ENCODE data around the gene IL26. TPM values are rescaled to one million over a fixed set of nuclear protein-coding genes. Genes with fewer than 3 reads are reported as not detected.

Gene IL26
- total RNA-seq, 4 donors from 2014 or later: not detected

GRCh38 chr12:68268967-68269366 is 43.4 kb upstream of the IL26 start:
- no peaks in the 10 kb centered on the region for H3K36me3 ChIP-seq
- no peak overlapping the region for H3K4me3 ChIP-seq
- H3K27ac ChIP-seq: no peak overlapping the region
- no peaks in the 10 kb centered on the region for H3K9me3 ChIP-seq
- TF ChIP-seq EP300 (IDR thresholded peaks at IDR 0.05): no peak
- TF ChIP-seq POLR2AphosphoS5 (IDR thresholded peaks at IDR 0.05): no peak
- TF ChIP-seq POLR2A (IDR thresholded peaks at IDR 0.05): no peak
- TF ChIP-seq CTCF (IDR thresholded peaks at IDR 0.05): no peak
- DNase-seq (ENCODE audit: low spot score in 2 of 2): no peak
- H3K4me1 ChIP-seq: no peaks in the 10 kb centered on the region
- no peaks in the 10 kb centered on the region for H3K27me3 ChIP-seq

- no peak overlapping the region for H3K27ac ChIP-seq
- no peaks in the 10 kb centered on the region for H3K36me3 ChIP-seq
- H3K9me3 ChIP-seq: no peaks in the 10 kb centered on the region
- no peaks in the 10 kb centered on the region for H3K27me3 ChIP-seq
- H3K4me1 ChIP-seq: no peaks in the 10 kb centered on the region
- no peak for DNase-seq (ENCODE audit: low spot score in 2 of 2)
- 80% methylated on average over 6 of the region's 6 CpGs for WGBS
- H3K4me3 ChIP-seq: no peak overlapping the region
- TF ChIP-seq EP300 (IDR thresholded peaks at IDR 0.05) (no peak), POLR2AphosphoS5 (IDR thresholded peaks at IDR 0.05) (no peak), CTCF (IDR thresholded peaks at IDR 0.05) (no peak), POLR2A (IDR thresholded peaks at IDR 0.05) (no peak)
These were observed 42.3 kb upstream of the IL26 start for GRCh38 chr12:68267892-68268396.

- DNase-seq (ENCODE audit: low spot score in 2 of 2): no peak
- WGBS: 92% methylated on average over 2 of the region's 2 CpGs
These were observed 39.2 kb upstream of the IL26 start for GRCh38 chr12:68264857-68265256.

GRCh38 chr12:68264158-68264855 is 38.7 kb upstream of the IL26 start:
- no peak for TF ChIP-seq POLR2A (IDR thresholded peaks at IDR 0.05)
- no peak for TF ChIP-seq EP300 (IDR thresholded peaks at IDR 0.05)
- TF ChIP-seq POLR2AphosphoS5 (IDR thresholded peaks at IDR 0.05): no peak
- no peak for TF ChIP-seq CTCF (IDR thresholded peaks at IDR 0.05)
- Histone ChIP-seq H3K27me3 (peaks cover 2% of the 10 kb centered on the region), H3K4me1 (no peaks in the 10 kb centered on the region), H3K4me3 (no peak overlapping the region), H3K9me3 (no peaks in the 10 kb centered on the region), H3K27ac (no peak overlapping the region), H3K36me3 (no peaks in the 10 kb centered on the region)
- WGBS: 88% methylated on average over 7 of the region's 7 CpGs
- no peak for DNase-seq (ENCODE audit: low spot score in 2 of 2)

More at GRCh38 chr12:68264857-68265256, 39.2 kb upstream of the IL26 start:
- Histone ChIP-seq H3K27me3 (no peaks in the 10 kb centered on the region), H3K9me3 (no peaks in the 10 kb centered on the region), H3K4me1 (no peaks in the 10 kb centered on the region), H3K4me3 (no peak overlapping the region), H3K36me3 (no peaks in the 10 kb centered on the region), H3K27ac (no peak overlapping the region)
- TF ChIP-seq CTCF (IDR thresholded peaks at IDR 0.05) (no peak), POLR2AphosphoS5 (IDR thresholded peaks at IDR 0.05) (no peak), EP300 (IDR thresholded peaks at IDR 0.05) (no peak), POLR2A (IDR thresholded peaks at IDR 0.05) (no peak)

- Histone ChIP-seq H3K4me3 (no peak overlapping the region), H3K27me3 (peaks cover 4% of the 10 kb centered on the region), H3K27ac (no peak overlapping the region), H3K4me1 (no peaks in the 10 kb centered on the region), H3K9me3 (no peaks in the 10 kb centered on the region), H3K36me3 (no peaks in the 10 kb centered on the region)
- no peak for TF ChIP-seq EP300 (IDR thresholded peaks at IDR 0.05)
- DNase-seq (ENCODE audit: low spot score in 2 of 2): no peak
- 93% methylated on average over 1 of the region's 1 CpG for WGBS
These were observed 37.8 kb upstream of the IL26 start for GRCh38 chr12:68263366-68263765.

Measured in suprapubic skin (tissue), 4 donors.